ENCODE measurements around the gene TMED10. TPM values are rescaled to one million over a fixed set of nuclear protein-coding genes. Genes with fewer than 3 reads are reported as not detected.
A peak's percentile ranks its signal among the peaks of the same experiment; 100 is the strongest.
"Not testable (repeated sequence)": the region's sequence is repeated elsewhere in the genome, so short reads cannot be mapped to it uniquely, and the experiment has no call there.

Gene TMED10
- total RNA-seq, 1 donor: 281 TPM

GRCh38 chr14:75132382-75133086 lies 43.9 kb downstream of the TMED10 start:
- DNase-seq (ENCODE audit: low read depth in 2 of 3, low spot score in 2 of 3): peak; percentile 47 to 83 (median 66)

GRCh38 chr14:75128596-75128990 lies 47.8 kb downstream of the TMED10 start:
- no peak for DNase-seq (ENCODE audit: low read depth in 2 of 3, low spot score in 2 of 3)

- DNase-seq (ENCODE audit: low read depth in 2 of 3, low spot score in 2 of 3): no peak
Measured at GRCh38 chr14:75127903-75128595, 48.4 kb downstream of the TMED10 start.

- DNase-seq (ENCODE audit: low read depth in 2 of 3, low spot score in 2 of 3): not testable (repeated sequence)
Measured at GRCh38 chr14:75127474-75127820, 49.0 kb downstream of the TMED10 start.

DNA sequence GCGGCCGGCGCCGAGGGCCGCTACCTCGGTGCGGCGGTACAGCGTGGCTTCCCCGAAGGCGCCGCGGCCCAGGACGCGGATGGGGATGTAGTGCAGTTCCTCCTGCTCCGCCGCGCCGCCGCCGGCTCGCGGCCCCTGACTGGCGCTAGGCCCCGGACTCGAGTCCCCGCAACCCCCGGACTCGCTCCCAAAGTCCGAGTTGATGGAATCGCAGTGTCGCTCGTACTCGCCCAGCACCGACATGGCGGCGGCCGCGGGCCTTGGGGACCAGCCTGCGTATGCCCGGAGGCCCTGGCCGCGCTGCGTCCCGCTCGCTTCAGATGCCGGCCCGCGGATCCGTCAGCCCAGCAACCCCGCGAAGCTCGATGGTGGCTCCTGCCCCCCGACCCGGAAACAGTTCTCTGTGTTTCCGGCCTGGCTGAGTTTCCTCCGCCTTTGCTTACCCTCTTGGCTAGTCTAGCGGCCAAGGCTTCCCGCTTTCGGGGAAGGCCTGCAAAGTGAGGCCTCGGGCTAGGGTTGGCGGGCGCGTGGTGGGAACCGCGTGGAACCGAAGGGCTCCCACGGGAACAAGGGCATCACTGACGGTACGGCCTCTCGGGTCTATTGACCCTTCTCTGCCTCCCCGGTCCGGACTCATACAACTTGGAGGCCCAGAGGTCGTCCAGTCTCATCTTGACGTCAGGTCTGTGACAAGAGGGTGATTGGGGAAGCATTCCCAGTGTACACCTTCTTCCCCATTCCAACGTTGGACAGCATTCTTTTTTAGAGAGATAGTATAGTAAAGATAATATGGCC lies 49.5 kb downstream of the TMED10 start, which contains the start of gene NEK9:
NEK9 (minus strand) TSS at position 370 of the 795 bp plus-strand sequence; CDS start at position 243, 127 bp downstream.
- peak; percentile 74 to 91 (median 86) for DNase-seq (ENCODE audit: low read depth in 2 of 3, low spot score in 2 of 3)

- peak in 1 of 3 donors; percentile 28 for DNase-seq (ENCODE audit: low read depth in 2 of 3, low spot score in 2 of 3)
Measured at GRCh38 chr14:75126121-75126544, 50.3 kb downstream of the TMED10 start.

DNA sequence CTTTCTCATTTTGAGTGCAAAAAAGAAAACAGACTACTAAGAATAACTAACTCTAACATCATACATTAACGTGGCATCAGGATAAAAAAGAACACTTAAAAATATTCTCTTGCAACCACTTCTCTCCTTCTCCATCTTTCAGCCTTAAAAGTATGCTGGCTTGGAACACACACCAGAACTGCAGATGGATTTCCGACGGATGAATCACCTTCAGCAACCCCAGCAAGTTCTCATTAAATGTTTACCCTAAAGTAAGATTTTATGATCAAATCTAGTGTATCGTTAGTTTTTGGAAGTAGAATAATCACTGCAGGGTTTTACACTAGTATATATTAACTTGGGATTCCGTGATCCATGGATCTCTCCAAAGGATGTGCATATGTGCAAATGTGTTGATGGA lies 50.8 kb downstream of the TMED10 start:
- DNase-seq (ENCODE audit: low read depth in 2 of 3, low spot score in 2 of 3): no peak

DNA sequence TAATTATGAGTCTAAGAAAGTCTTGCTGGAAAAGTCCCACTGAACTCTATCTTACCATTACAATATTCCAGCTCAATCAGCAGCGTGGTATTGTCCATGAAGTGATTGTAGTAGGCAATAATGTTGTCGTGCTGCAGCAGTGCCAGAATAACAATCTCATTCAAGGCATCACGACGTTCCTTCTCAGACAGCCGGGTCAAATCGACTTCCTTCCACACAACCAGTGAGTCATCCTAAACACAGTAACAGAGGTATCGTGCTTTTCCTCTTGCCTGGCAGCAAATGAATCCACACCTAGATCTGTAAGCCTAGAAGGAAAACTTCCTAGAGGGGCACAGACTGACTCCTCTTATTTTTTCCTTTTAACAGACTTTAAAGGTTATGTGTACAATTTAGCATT lies 52.4 kb downstream of the TMED10 start:
- DNase-seq (ENCODE audit: low read depth in 2 of 3, low spot score in 2 of 3): peak in 2 of 3 donors; percentile 54 to 73

DNA sequence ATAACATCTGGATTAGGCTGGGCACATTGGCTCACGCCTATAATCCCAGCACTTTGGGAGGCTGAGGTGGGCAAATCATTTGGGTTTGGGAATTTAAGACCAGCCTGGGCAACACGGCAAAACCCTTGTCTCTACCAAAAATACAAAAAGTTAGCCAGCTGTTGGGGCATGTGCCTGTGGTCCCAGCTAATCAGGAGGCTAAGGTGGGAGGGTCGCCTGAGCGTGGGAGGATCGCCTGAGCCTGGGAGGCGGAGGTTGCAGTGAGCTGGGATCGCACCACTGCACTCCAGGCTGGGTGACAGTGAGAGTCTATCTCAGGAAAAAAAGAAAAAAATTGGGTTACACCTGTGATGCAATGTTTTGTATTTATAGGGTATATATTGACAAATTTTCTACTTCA lies 54.9 kb downstream of the TMED10 start:
- no peak for DNase-seq (ENCODE audit: low read depth in 2 of 3, low spot score in 2 of 3)

DNA sequence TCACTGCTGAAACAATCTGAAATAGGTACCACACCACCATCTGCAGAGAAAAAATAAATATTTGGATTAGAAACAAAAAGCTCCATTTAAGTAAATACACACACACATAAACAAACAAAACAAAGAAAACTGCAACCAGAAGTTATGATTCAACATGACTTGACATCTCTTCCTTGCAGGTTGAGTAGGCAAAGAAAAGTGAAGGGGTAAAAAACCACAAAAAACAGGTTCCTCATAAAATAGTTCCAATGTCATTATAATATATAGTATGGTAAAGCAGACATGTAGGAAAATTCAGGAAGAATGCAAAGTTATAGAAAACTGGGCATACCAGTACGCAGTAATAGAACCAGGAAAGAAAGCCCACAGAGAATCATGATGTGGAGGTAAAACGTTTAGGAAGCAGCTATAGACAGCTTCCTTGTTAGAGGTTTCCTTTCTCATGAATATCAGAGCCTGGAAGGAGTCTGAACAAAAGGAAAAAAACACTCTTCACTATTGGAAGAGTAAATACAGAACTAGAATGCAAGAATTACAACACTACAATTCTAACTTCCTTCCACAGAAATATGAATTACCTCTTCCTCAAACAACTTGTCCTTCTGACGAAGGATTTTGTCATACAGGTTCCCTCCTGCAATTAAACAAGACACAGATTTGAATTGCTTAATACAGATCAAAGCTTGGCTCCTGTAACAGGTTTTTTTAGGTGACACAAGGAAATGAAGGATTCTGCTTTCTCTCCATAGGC lies 55.7 kb downstream of the TMED10 start:
- DNase-seq (ENCODE audit: low read depth in 2 of 3, low spot score in 2 of 3): peak in 1 of 3 donors; percentile 21

DNA sequence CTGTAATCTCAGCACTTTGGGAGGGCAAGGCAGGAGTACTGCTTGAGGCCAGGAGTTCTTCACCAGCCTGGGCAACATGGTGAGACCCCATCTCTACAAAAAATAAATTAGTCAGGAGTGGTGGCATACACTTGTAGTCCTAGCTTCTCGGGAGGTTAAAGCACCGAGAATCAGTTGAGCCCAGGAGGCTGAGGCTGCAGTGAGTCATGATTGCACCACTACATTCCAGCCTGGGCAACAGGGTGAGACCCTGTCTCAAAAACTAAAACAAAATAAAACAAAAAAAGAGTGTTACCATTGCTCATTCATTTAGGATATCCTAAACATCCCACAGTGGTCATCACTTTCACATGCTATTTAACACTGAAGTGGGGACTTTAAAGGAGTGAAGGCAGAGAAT lies 57.4 kb downstream of the TMED10 start:
- DNase-seq (ENCODE audit: low read depth in 2 of 3, low spot score in 2 of 3): no peak

DNA sequence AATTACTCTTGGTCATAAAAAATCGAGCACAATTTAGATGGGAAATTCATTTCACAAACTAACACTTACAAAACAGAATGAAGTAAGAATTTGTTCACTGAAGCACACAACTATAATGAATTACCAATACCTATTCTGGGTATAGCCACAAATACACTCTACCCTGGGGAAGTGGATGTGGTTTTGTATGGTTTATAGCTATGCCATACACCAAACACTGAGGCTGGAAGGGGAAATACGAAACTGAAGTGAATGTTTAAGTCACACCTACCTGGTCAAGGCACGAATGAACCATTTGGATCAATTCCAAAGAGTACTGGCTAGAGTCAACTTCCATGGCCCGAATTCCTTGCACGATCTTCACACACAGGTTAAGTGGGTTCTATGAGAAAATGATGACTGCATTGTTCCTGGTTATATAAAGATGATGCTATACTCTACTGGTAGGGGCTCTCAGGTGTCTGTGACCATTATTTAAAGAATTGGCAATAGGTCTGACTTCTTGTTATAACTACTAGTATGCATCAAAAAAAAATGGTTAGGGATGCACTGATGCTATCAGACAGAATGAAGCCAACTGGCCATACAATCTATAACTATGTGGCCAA lies 62.4 kb downstream of the TMED10 start:
- DNase-seq (ENCODE audit: low read depth in 2 of 3, low spot score in 2 of 3): no peak

GRCh38 chr14:75109877-75110276 lies 66.5 kb downstream of the TMED10 start:
- DNase-seq (ENCODE audit: low read depth in 2 of 3, low spot score in 2 of 3): no peak

GRCh38 chr14:75107186-75107585 lies 69.2 kb downstream of the TMED10 start:
- DNase-seq (ENCODE audit: low read depth in 2 of 3, low spot score in 2 of 3): no peak

- no peak for DNase-seq (ENCODE audit: low read depth in 2 of 3, low spot score in 2 of 3)
Measured at GRCh38 chr14:75101491-75101890, 74.9 kb downstream of the TMED10 start.

GRCh38 chr14:75098682-75099081 lies 77.7 kb downstream of the TMED10 start:
- DNase-seq (ENCODE audit: low read depth in 2 of 3, low spot score in 2 of 3): no peak

- DNase-seq (ENCODE audit: low read depth in 2 of 3, low spot score in 2 of 3): no peak
Measured at GRCh38 chr14:75098212-75098611, 78.2 kb downstream of the TMED10 start.

- DNase-seq (ENCODE audit: low read depth in 2 of 3, low spot score in 2 of 3): no peak
Measured at GRCh38 chr14:75096959-75097358, 79.5 kb downstream of the TMED10 start.

DNA sequence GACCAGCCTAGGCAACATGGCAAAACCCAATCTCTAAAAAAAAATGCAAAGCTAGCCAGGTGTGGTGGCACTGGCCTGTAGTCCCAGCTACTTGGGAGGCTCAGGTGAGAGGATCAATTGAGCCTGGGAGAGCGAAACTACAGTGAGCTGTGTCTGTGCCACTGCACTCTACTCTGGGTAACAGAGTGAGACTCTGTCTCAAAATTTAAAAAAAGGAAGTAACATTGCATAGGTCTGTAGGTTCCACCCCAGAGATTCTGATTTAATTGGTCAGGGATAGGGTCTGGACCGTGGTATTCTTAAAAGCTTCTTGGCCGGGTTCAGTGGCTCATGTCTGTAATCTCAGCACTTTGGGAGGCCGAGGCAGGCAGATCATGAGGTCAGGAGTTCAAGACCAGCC lies 80.7 kb downstream of the TMED10 start:
- DNase-seq (ENCODE audit: low read depth in 2 of 3, low spot score in 2 of 3): no peak

- no peak for DNase-seq (ENCODE audit: low read depth in 2 of 3, low spot score in 2 of 3)
Measured at GRCh38 chr14:75094896-75095295, 81.5 kb downstream of the TMED10 start.
